Adipocyte (in vitro differentiated cells): ENCODE results near the gene NDUFB7.
"Not testable (repeated sequence)": the region's sequence is repeated elsewhere in the genome, so short reads cannot be mapped to it uniquely, and the experiment has no call there.

Experiments used
- DNase-seq: peaks from one replicate; pipeline ENCODE4 v3.0.0-alpha.2; 2015; ENCODE audit warnings: low read depth
- H3K27me3 ChIP-seq: replicated peaks from 2 replicates; pipeline ENCODE4 v1.7.0; 2013; ENCODE audit warnings: mild to moderate bottlenecking, low read length, moderate library complexity; ENCODE audit not compliant: control insufficient read depth, insufficient read depth
- H3K36me3 ChIP-seq: 2 replicates; pipeline ENCODE4 v1.7.0; 2013; ENCODE audit warnings: low read length, mild to moderate bottlenecking, moderate library complexity; ENCODE audit not compliant: control insufficient read depth, insufficient read depth, severe bottlenecking
- H3K4me1 ChIP-seq: 2 replicates; pipeline ENCODE4 v1.7.0; 2013; ENCODE audit warnings: mild to moderate bottlenecking, low read length, moderate library complexity; ENCODE audit not compliant: control insufficient read depth, insufficient read depth
- H3K4me3 ChIP-seq: 2 replicates; pipeline ENCODE4 v1.7.0; 2013; ENCODE audit warnings: mild to moderate bottlenecking, low read length, moderate library complexity
- H3K9ac ChIP-seq: 2 replicates; pipeline ENCODE4 v1.7.0; 2013; ENCODE audit warnings: mild to moderate bottlenecking, low read length, moderate library complexity
- H3K9me3 ChIP-seq: 2 replicates; pipeline ENCODE4 v1.7.0; 2013; ENCODE audit warnings: mild to moderate bottlenecking, low read length, moderate library complexity; ENCODE audit not compliant: control insufficient read depth

The NDUFB7 gene

DNA sequence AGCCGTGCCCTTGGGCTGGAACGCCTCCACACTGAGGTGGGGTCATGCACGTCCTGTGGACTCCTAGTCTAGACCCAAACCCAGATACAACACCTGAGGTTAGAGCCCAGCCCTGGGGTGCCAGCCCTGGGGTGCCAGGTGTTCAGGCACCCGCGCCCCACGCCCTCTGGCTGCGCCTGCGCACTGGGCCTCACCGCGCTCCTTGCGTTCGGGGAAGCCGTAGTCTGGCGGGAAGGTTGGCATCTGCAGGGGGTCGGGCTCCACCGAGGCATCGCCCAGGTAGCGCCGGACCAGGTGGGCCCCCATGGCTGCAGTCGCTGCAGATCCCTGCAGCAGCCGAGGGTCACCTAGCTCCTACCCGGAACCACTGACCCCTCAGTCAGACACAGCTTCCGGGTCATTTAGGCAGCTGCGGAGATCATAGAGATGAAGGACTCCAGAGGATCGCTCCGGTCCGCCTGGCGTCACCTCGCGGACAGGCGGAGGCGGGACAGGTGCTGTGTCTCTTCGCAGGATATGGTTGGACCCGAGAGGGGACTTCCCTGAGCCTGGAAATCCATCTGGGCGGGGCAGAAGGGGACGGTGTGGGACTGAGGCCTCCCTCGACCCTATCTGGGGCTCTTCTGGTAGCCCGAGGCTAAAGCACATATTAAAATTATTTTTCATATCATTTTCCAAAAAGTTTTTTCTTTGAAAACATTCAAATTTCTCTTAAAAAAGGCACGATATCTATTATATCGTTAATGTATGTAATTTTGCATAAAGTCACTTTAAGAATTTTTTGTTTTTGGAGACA lies at the start of gene NDUFB7:
TSS of gene NDUFB7 (minus strand) at position 372 of the 796 bp plus-strand sequence. CDS start at position 306, 66 bp downstream.
- Histone ChIP-seq H3K4me1 (peaks cover 8% of the 10 kb centered on the region), H3K9me3 (no peaks in the 10 kb centered on the region), H3K27me3 (no peaks in the 10 kb centered on the region), H3K9ac (peak within 1 kb of the TSS; percentile 95), H3K4me3 (peak within 1 kb of the TSS; percentile 100), H3K36me3 (peaks cover 7% of the 10 kb centered on the region)
- peak; percentile 95 for DNase-seq

DNA sequence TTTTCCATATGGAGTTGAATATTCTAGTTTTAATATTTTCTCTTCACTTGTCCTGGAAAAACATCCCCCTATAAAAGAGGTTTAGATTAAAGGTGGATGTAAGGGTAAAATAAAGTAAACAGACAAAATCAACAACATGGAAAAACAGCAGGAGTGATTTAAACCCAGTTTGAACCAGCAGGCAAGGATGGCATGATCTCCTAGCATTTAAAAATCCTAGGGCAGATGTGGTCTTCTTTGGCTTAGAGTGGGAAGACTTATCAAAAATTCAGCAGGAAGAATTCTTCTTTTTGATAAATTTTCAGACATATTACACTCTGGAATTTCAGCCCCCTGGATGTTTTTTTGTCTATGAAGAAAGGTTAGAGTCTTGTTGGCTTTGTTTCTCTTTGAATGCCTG lies 47.5 kb upstream of the NDUFB7 start:
- Histone ChIP-seq H3K36me3 (no peaks in the 10 kb centered on the region), H3K4me3 (no peak overlapping the region), H3K27me3 (no peaks in the 10 kb centered on the region), H3K9me3 (peaks cover 15% of the 10 kb centered on the region), H3K4me1 (no peaks in the 10 kb centered on the region), H3K9ac (no peak overlapping the region)
- DNase-seq: no peak

DNA sequence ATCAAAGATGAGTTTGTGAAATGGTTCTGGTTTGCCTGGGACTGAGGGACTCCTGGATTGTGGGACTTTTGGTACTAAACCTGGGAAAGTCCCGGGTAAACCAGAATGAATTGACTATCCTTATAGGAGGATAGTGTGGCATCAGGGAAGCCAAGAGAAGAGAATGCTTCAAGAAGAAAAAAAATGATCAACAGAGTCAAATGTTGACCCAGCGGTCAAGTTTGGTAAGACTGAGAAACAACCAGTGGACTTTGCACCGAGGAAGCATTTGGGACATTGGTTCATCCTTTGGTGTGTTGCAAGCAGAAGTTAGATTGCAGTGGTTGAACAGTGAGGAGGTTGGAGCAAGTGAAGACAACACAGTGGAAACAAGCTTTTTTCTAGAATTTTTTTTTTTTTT lies 44.5 kb upstream of the NDUFB7 start:
- no peaks in the 10 kb centered on the region for H3K4me1 ChIP-seq
- H3K9ac ChIP-seq: no peak overlapping the region
- no peaks in the 10 kb centered on the region for H3K27me3 ChIP-seq
- no peak overlapping the region for H3K4me3 ChIP-seq
- H3K36me3 ChIP-seq: no peaks in the 10 kb centered on the region
- H3K9me3 ChIP-seq: peaks cover 15% of the 10 kb centered on the region
- no peak for DNase-seq

DNA sequence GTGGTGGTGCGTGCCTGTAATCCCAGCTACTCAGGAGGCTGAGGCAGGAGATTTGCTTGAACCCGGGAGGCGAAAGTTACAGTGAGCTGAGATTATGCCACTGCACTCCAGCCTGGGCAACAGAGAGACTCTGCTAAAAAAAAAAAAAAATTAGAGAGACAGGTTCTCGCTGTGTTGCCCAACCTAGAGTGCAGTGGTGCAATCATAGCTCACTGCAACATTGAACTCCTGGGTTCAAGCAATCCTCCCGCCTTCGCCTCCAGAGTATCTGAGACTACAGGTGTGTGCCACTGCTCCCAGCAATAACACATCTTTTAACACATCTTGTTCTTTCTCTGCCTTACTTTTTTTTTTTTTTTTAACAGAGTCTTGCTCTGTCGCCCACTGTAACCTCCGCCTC lies 43.8 kb upstream of the NDUFB7 start:
- DNase-seq: no peak

DNA sequence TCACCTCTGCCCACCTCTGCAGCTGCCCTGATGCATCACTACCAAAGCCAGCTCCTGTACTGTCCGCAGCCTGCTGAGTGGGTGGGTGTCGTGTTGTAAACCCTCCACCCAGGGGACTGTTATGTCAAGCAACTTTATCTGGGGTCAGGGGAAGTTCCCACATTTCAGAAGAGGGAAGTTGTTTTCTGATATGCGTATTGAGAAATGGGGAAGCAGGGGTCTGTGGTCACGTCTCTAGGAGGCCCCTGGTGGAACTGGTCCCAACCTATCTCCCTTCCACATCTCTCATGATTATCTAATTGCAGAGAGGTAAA lies 42.2 kb upstream of the NDUFB7 start:
- Histone ChIP-seq H3K36me3 (no peaks in the 10 kb centered on the region), H3K4me1 (no peaks in the 10 kb centered on the region), H3K9me3 (peaks cover 5% of the 10 kb centered on the region), H3K27me3 (no peaks in the 10 kb centered on the region), H3K4me3 (no peak overlapping the region), H3K9ac (no peak overlapping the region)
- no peak for DNase-seq

More for the DNA sequence above, 43.8 kb upstream of the NDUFB7 start:
- Histone ChIP-seq H3K9me3 (peaks cover 15% of the 10 kb centered on the region), H3K27me3 (no peaks in the 10 kb centered on the region), H3K4me1 (no peaks in the 10 kb centered on the region), H3K4me3 (no peak overlapping the region), H3K9ac (no peak overlapping the region), H3K36me3 (no peaks in the 10 kb centered on the region)

DNA sequence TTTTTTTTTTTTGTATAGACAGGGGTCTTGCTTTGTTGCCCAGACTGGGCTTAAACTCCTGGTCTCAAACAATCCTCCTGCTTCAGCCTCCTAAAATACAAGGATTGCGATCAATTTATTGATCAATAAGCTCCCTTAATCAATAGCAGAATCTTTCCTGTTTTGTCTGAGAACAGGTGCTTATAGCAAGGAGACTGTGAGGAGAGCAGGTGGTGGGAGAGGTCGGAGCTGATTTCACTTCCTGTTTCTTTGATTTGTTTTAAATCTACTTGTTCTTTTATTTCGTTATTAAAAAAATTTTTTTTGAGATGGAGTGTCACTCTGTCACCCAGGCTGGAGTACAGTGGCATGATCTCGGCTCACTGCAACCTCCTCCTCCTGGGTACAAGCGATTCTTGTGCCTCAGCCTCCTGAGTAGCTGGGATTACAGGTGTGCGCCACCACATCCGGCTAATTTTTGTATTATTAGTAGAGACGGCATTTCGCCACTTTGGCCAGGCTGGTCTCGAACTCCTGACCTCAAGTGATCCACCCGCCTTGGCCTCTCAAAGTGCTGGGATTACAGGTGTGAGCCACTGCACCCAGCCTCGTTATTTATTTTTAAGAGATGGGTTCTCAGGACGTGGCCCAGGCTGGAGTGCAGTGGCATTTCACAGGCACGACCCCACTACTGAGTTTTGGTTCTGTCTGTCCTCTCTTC lies 41.7 kb upstream of the NDUFB7 start:
- not testable (repeated sequence) for H3K9ac ChIP-seq, H3K36me3 ChIP-seq, H3K9me3 ChIP-seq, H3K27me3 ChIP-seq, DNase-seq, H3K4me1 ChIP-seq, H3K4me3 ChIP-seq

DNA sequence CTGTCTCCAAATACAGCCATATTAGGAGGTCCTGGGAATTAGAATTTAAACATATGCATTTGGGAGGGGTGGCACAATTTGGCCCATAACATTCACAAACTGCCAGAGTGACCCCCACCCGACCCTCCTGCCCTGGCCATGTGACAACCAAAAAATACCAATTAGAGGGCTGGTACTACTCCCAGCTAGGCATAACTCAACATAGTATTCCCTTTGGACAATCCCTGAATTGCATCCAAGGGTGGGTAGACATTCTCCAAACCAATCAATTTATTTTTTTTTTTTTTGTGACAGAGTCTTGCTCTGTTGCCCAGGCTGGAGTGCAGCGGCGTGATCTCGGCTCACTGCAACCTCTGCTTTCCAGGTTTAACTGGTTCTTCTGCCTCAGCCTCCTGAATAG lies 40.8 kb upstream of the NDUFB7 start:
- Histone ChIP-seq H3K4me1 (no peaks in the 10 kb centered on the region), H3K4me3 (no peak overlapping the region), H3K9ac (no peak overlapping the region), H3K9me3 (no peaks in the 10 kb centered on the region), H3K36me3 (no peaks in the 10 kb centered on the region), H3K27me3 (no peaks in the 10 kb centered on the region)
- no peak for DNase-seq

DNA sequence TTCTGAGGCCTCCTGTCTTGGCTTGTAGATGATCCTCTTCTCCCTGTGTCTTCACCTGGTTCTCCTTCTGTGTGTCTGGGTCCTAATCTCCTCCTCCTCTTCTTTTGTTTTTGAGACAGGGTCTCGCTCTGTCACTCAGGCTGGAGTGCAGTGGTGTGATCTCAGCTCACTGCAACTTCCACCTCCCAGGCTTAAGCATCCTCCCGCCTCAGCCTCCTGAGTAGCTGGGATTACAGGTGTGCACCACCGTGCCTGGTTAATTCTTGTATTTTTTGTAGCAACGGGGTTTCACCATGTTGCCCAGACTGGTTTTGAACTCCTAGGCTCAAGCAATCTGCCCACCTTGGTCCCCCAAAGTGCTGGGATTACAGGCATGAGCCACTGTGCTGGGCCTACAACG lies 40.4 kb upstream of the NDUFB7 start:
- not testable (repeated sequence) for H3K27me3 ChIP-seq, H3K9ac ChIP-seq, H3K4me1 ChIP-seq, H3K36me3 ChIP-seq, DNase-seq, H3K4me3 ChIP-seq, H3K9me3 ChIP-seq

DNA sequence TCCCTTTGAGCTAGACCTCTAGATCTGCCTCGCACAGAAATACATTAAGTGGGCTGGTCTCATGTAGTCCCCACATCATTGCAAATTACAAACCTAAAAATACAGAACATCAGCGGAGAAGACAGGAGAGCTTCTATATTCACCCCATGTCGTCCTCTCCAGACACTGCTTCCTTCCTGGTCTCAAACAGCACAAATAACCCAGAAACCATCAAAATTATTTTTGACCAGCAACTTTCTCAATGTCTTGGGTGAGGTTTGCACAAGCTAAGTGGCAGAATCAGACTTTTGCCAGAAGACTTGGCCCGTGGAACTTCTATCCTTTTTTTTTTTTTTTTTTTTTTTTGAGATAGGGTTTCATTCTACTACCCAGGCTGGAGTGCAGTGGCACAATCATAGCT lies 39.2 kb upstream of the NDUFB7 start:
- Histone ChIP-seq H3K36me3 (no peaks in the 10 kb centered on the region), H3K27me3 (no peaks in the 10 kb centered on the region), H3K4me1 (no peaks in the 10 kb centered on the region), H3K9me3 (no peaks in the 10 kb centered on the region), H3K4me3 (no peak overlapping the region), H3K9ac (no peak overlapping the region)
- DNase-seq: no peak

DNA sequence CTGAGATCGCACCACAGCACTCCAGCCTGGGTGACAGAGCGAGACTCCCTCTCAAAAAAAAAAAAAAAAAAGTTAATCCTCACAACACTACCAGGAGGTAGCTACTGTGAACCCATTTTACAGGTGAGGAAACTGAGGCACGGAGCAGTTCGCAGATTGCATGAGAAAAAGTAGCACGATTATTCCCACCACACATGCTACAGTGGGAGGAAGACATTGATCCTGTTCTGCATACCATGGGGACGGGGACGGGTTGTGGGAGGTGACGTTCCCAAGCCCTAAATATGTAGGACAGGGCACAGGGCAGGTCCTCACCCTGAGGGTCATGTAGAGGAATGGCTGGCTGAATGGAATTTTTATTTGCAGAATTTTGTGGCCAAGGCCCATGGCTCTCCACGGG lies 34.8 kb upstream of the NDUFB7 start:
- Histone ChIP-seq H3K4me3 (no peak overlapping the region), H3K27me3 (no peaks in the 10 kb centered on the region), H3K4me1 (no peaks in the 10 kb centered on the region), H3K9me3 (peaks cover 5% of the 10 kb centered on the region), H3K9ac (no peak overlapping the region), H3K36me3 (no peaks in the 10 kb centered on the region)
- no peak for DNase-seq

DNA sequence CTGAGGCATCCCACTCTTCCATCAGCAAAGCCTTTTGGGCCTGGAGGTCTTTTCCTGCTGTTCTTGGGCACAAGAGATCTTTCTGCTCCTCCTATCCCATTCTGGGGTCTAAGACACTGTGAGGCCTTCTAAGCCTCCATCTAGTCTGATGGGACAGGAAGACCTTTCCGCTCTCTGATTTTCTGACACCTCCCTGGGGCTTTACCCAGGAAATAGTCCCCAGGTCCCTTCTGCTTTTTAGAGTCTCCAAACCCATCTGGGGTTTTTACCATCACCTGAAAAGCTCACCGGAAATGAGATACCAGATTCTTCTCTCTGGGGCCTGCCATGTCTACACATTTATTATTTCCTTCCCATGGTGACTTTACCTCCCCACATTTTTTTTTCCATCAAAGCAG lies 32.1 kb upstream of the NDUFB7 start:
- Histone ChIP-seq H3K36me3 (no peaks in the 10 kb centered on the region), H3K9ac (no peak overlapping the region)
- no peak for DNase-seq

More for the DNA sequence above, 32.1 kb upstream of the NDUFB7 start:
- Histone ChIP-seq H3K27me3 (no peaks in the 10 kb centered on the region), H3K9me3 (peaks cover 5% of the 10 kb centered on the region), H3K4me3 (no peak overlapping the region), H3K4me1 (no peaks in the 10 kb centered on the region)
